HL-60/S4 (cell line): ENCODE results near the gene INVS.
"Not testable (repeated sequence)": the region's sequence is repeated elsewhere in the genome, so short reads cannot be mapped to it uniquely, and the experiment has no call there.

ENCODE experiments used
- in situ Hi-C: fragments of 300-500 bp; cut with MboI; formaldehyde crosslinking; loops from 2 replicates; pipeline ENCODE4 v1.14.3; 2022; ENCODE audit warnings: low sequenced_read_pairs

The INVS gene

GRCh38 chr9:100308965-100309564 is 210.0 kb downstream of the INVS start:
- in situ Hi-C loops, result loop anchor here (25.0 kb wide), 1 partner anchor 272 kb away; no protein-coding TSS in a partner anchor

- in situ Hi-C loops, result loop anchor here (25.0 kb wide), 1 partner anchor 273 kb away; no protein-coding TSS in a partner anchor
These were observed 210.9 kb downstream of the INVS start for GRCh38 chr9:100309992-100310391.

GRCh38 chr9:100315561-100315960 is 216.5 kb downstream of the INVS start:
- in situ Hi-C loops, result loop anchor here (25.0 kb wide), 1 partner anchor 278 kb away; no protein-coding TSS in a partner anchor

- in situ Hi-C loops, result loop anchor here (25.0 kb wide), 1 partner anchor 280 kb away; no protein-coding TSS in a partner anchor
These were observed 218.7 kb downstream of the INVS start for GRCh38 chr9:100317706-100318105.

- in situ Hi-C loops, result loop anchor here (25.0 kb wide), 1 partner anchor 286 kb away; no protein-coding TSS in a partner anchor
These were observed 224.0 kb downstream of the INVS start for GRCh38 chr9:100322954-100323536.

GRCh38 chr9:100324594-100325200 is 225.7 kb downstream of the INVS start:
- in situ Hi-C loops, result loop anchor here (25.0 kb wide), 1 partner anchor 287 kb away; no protein-coding TSS in a partner anchor

GRCh38 chr9:100338736-100339135 is 239.7 kb downstream of the INVS start:
- in situ Hi-C loops, result not testable (repeated sequence)

- in situ Hi-C loops, result no loop called here
These were observed 241.2 kb downstream of the INVS start for GRCh38 chr9:100340224-100340623.

GRCh38 chr9:100341889-100342288 is 242.8 kb downstream of the INVS start:
- in situ Hi-C loops, result no loop called here

GRCh38 chr9:100346836-100347235 is 247.8 kb downstream of the INVS start:
- in situ Hi-C loops, result no loop called here

- in situ Hi-C loops, result no loop called here
These were observed 251.1 kb downstream of the INVS start for GRCh38 chr9:100350188-100350587.
